GM10248 (cell line): ENCODE results near the gene PREP.
A peak's percentile ranks its signal among the peaks of the same experiment; 100 is the strongest.

Source experiments
- CTCF ChIA-PET: fragments of 300-600 bp; sonication (Branson Sonifier 250); formaldehyde crosslinking; extraction: SDS; loops from one replicate; lab custom pipeline; 2021; ENCODE audit warnings: antibody characterized with exemption; lab: Yijun Ruan, JAX
- POLR2A ChIA-PET: fragments of 350-650 bp; sonication (Branson Sonifier 250); formaldehyde crosslinking; extraction: SDS; loops from one replicate; lab custom pipeline; 2020; ENCODE audit warnings: antibody characterized with exemption; lab: Yijun Ruan, JAX
- DNase-seq: peaks from one replicate; pipeline ENCODE4 v3.0.0; 2012; ENCODE audit errors: extremely low spot score
- CTCF ChIP-seq: IDR thresholded peaks from 2 replicates; pipeline ENCODE4 v1.5.1; 2012; ENCODE audit warnings: mild to moderate bottlenecking, low read depth; ENCODE audit errors: extremely low read depth, missing control alignments, control extremely low read depth

Gene PREP

GRCh38 chr6:105402939-105403935 lies at the start of gene PREP:
Gene PREP, minus strand, starts transcription at chr6:105403082. Its CDS starts 191 bp downstream, at chr6:105402891.
- TF ChIP-seq CTCF = peak; percentile 71

GRCh38 chr6:105452376-105452775 lies 49.5 kb upstream of the PREP start:
- POLR2A ChIA-PET = no interaction called here
- no peak for TF ChIP-seq CTCF
- CTCF ChIA-PET = interaction anchor here (0.9 to 3.2 kb wide), 5 partner anchors 10 to 771 kb away, joined by 3 to 14 read pairs (median 6); partner anchors contain the start of gene PREP
- DNase-seq = no peak

More at GRCh38 chr6:105402939-105403935, at the start of gene PREP:
- peak; percentile 93 for DNase-seq
- ChIA-PET POLR2A (interaction anchor here (0.6 to 0.9 kb wide), 3 partner anchors 9 to 316 kb away, joined by 3 read pairs; no protein-coding TSS in a partner anchor), CTCF (interaction anchor here (0.7 to 3.7 kb wide), 41 partner anchors 9 to 912 kb away, joined by 3 to 34 read pairs (median 4); no protein-coding TSS in a partner anchor)

- ChIA-PET CTCF (interaction anchor here (0.8 to 1.0 kb wide), 2 partner anchors 14 to 18 kb away, joined by 3 to 4 read pairs; no protein-coding TSS in a partner anchor), POLR2A (no interaction called here)
- DNase-seq = no peak
- TF ChIP-seq CTCF = no peak
Observed at GRCh38 chr6:105449756-105450390, 47.0 kb upstream of the PREP start.

GRCh38 chr6:105445481-105445880 lies 42.6 kb upstream of the PREP start:
- no peak for TF ChIP-seq CTCF
- ChIA-PET CTCF (interaction anchor here (1.0 to 2.5 kb wide), 5 partner anchors 8 to 14 kb away, joined by 3 to 11 read pairs (median 5); no protein-coding TSS in a partner anchor), POLR2A (no interaction called here)
- DNase-seq = no peak

- CTCF ChIA-PET = interaction anchor here (1.2 to 3.1 kb wide), 3 partner anchors 9 to 21 kb away, joined by 3 to 14 read pairs (median 12); no protein-coding TSS in a partner anchor
Observed at GRCh38 chr6:105443941-105444340, 41.1 kb upstream of the PREP start.

More at GRCh38 chr6:105443941-105444340, 41.1 kb upstream of the PREP start:
- POLR2A ChIA-PET = no interaction called here
- DNase-seq = no peak
- TF ChIP-seq CTCF = no peak
